Fibroblast of the conjunctiva (primary cell): Measurements from ENCODE around the gene CDHR2.

Experiments used
- DNase-seq: peaks from one replicate; pipeline ENCODE4 v3.0.0-alpha.2; 2010; ENCODE audit warnings: low read depth

Gene CDHR2

DNA sequence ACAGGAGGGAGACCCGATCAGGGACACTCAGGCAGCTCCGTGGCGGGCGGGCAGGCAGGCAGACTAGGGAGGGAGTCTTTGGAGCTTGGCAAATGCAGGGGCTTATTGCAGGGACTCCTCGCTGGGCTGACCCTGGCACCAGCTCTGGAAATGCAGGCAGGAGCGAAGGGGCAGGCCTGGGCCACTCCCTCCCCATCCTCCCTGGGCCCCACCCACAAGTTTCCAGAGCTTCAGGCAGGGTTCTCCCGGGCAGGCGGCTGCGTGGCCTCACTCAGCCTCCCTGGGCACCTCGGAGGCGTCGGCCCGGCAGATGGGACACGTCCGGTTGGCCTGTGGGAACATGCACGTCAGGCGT lies 20.4 kb upstream of the CDHR2 start:
- DNase-seq = no peak

DNA sequence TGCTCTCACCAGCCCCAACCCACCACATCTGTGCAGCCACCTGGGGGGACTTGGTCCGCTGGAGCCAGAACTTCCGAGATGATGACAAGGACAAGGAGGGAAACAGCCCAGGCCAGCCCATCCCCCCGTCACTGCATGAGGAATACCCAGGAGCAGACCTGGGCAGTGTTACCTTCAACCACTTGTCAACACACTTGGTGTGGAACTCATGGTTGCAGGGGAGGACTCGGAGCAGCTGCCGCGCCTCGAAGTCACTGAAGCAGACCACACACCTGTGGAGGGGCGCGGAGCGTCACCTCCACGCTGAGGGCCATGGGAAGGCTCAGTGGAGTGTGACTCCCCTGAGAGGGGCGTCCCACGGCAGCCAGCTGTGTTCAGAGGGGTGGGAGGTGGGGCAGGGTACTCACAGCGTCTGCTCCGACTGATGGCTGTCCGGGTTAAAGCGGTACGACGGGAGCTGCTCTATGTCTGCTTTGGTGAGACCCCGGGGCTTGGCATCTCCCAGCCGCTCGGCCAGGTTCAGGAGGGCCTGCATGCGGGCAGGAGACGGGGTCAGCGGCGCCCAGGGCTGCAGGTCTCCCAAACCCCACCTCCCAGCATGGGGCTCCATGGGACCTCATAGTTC lies 19.9 kb upstream of the CDHR2 start:
- no peak for DNase-seq

DNA sequence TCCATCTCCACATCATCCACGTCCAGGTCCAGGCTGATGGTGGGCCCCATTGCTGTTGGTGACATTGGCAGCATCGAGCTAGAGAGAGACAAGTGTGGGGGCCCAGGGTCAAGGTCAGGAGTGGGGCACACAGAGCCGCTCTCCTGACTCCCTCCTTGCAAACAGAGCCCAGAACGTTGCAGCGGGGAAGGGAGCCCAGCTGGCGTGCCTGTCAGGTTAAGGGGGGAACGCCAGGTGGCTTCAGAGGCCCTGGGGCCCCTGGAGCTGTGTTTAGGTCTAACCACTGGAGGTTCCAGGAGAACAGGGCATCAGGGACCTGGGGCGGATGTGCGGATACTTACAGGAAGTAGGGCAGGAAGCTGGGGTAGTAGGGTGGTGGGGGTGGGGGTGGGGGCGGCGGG lies 19.4 kb upstream of the CDHR2 start:
- DNase-seq = no peak

DNA sequence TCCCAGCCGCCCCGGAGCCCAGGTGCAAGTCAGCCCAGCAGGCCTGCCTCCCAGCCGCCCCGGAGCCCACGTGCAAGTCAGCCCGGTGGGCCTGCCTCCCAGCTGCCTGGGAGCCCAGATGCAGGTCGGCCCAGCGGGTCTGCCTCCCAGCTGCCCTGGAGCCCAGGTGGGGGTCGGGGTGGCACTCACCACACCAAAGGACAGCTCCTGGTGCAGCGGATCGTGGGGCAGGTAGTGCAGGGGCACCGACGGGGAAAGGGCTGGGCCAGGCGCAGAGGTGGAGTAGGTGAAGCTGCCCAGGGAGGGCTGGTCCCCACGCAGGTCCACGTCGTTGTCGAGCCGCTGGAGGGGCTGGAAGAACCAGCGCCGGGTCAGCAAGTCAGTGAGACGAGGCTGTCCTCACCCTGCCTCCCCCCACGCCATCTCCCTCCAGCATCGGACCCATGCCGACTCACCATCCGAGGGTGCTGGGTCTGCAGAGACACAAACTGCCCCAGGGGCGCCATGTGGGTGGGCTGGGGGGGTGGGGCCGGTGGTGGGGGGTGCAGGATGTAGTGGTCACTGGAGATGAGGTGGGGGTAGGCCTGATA lies 18.7 kb upstream of the CDHR2 start:
- no peak for DNase-seq

DNA sequence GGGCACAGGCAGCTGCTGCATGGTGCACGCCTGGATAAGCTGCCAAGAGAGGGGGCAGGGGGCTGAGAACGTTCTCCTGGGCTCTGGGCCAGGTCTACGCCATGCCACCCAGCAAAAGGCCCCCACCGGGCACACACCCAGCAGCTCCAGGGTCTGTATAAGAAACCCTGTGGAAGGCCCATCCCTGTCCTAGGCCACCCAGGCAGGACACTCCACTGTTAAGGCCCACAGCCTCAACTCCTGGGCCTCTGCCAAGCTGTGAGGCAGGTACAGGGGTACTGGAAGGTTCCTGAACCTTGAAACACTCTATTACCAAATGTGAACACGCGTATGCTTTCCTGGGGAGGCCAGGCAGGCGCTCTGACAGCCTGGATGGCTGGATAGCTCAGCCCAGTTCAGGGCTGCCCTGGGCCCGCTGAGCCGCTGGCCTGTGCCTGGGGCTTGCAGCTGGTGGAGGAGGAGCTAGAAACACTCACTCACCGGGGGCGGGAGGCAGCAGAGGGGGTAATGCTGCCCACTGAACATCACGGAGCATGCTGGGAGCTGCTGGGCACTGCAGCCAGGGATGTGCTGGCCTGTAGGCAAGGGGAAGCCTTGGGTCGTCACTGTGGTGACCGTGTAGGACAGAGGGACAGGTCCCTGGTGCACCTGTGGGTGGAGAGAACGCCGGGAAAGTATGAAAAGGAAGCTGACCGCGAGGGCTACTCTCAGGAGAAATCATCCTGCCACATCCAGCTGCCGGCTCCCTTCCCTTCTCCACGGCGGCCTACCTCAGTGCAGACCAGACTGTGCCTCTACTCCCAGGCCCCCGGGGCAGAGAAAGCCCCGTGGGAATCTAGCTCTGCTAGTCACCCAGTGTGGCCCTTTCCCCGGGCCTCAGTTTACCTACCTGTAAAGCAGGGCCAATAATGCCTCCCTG lies 17.9 kb upstream of the CDHR2 start:
- DNase-seq = peak; percentile 26

DNA sequence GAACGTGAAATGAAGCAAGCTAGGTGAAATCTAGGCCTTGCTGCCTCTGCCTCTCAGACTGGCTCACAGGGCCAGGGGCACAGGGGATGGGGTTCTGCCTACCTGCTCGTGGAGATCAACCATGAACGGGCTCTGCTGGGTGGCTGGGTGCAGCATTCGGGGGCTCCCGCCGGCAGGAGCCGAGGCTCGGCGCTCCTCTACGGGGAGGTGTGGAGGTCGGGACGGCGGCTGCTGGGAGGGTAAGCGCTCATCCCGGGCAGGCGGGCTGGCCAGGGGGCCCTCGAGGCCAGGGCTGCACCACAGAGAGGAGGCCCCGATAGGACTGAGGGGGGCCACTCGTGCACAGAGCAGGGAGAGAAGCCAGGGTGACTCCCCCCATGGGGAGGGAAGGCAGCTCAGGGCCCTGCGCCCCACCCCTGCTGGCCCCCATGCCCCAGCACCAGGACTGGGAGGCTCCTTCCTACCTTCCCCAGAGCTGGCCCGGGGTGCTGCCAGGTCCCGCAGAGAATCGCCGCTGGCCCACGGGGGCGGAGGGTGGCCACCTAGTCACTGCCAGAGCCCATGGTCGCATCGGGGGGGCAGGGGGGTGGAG lies 17.1 kb upstream of the CDHR2 start:
- DNase-seq = no peak

DNA sequence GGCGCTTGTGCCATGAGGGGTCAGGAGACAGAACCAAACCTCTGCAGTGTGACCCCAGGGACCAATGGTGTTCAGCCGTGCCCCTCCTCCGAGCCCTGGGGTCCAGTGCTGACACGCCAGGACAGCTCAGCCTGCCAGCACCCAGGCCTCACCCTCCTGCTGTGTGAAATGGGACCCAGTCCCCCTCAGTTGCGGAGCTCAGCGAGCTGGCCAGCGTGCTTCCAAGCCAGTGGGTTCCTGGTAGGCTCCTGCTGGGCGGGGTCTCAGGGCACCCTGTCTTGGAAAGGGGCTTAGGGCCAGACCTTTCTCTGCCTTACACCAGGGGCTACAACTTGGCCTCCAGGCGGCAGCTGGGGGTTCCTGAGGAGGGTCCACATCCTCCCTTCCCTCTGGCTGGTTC lies 16.3 kb upstream of the CDHR2 start:
- no peak for DNase-seq

DNA sequence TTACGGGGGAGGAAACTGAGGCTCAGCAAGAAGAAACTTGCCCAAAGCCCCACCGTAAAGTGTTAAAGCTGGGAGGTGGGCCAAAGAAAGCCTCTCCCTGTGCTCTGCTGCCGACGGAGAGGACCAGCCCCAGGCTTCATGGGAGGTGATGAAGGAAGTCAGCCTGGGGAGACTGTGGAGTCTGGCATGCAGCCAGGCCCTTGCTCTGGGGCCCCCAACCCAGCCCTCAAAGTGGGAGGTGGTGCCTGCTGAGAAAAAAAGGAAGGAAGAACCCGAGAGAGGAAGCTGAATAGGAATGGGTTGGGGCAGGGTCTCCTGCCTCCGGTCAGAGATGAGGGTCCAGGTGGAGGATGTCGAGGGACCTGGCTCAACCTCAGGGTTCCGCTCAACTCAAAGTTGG lies 15.8 kb upstream of the CDHR2 start:
- no peak for DNase-seq

DNA sequence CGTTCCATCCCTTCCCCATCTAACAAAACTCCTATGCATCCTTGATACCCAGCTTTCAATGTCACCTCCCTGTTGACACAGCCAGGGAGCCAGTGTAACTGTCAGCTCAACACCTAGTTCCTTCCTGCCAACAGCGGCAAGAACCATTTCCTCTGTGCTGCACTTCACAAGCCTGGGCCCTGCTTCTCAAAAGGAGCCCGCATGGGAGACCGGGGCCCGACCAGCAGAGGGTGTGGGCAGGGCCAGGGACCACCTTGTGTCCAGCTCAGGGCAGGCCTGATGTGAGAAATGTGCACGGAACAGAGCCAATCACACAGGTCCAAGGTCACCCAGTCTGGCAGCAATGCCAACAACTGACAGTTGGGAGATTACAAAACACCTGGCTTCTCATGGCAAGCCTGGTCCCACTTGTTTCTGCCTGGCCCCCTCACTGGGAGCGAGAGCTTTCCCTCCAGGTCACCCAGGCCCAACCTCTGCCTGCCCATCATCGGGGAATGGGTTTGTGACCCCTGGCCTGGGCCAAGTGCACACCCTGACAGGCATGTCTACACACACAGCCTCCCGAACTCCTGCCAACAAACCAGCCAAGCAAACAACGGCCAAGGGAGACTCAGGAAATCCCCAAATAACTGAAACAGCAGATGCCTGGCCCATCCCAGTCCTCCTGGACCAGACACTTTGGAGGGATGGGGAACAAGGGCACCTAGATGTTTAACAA lies 15.1 kb upstream of the CDHR2 start:
- DNase-seq = no peak

DNA sequence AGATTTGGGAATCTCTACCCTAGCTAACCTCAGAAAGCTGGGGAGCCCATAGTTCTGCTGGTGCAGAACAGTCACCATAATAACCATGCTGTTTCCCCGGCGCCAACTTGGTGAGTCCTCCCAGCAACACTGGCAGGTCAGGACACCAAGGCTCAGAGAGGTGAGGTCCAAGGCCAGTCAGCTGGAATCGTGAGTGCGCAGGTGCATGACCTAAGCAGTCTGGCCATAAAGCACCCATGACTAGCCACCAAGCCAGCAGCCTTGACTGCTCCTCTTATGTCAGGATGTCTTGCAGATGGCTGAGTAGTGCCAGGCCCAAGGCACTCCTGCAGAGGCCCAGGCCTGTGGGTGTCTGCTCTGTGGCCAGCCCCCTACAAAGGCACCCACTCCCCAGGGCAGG lies 14.5 kb upstream of the CDHR2 start:
- no peak for DNase-seq

DNA sequence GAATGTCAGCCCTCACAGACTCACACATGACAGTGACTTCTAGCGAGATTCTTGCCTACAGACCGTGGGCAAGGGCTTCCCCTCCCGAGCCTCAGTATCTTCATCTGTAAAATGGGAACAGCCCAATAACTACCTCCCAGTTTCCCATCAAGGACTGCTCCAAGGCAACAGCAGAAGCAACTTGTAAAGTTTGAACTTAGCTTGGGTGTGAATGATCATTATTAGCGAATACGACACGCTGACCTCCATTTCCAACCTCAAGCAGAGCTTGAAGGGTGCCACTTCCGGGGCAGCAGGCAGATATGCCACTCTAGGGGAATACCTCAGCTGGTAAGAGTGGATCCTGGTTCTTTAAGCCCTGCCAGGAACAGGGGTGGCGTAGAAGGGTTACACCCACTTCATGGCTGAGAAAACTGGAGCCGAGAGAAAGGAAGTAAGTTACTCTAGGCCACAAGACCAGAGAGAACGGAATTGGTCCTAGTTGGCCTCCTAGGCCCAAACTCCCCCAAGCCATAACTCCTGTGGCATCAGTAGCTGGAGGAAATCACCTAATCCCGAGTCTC lies 14.0 kb upstream of the CDHR2 start:
- DNase-seq = no peak

DNA sequence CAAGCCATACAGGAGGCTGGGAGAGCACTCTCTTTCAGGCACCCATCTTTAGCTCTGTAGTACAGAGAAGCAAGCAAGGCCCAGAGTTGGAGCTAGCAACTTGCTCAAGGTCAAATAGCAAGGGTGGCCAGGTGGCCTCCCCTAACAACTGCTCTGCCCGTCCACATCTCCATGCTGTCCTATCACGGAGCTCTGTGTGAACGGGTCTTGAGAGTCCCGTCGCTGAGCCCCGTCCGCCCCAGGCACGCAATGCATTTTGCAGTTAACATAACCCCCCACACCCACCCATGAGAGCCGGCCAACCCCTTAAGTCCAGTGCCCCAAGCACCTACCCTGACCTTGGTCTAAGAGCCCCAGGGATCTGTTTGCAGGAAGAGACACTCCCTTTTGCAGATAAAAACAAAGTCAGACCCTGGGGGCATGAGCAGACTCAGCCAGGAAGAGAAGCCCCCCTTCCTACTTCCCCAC lies 13.4 kb upstream of the CDHR2 start:
- no peak for DNase-seq

DNA sequence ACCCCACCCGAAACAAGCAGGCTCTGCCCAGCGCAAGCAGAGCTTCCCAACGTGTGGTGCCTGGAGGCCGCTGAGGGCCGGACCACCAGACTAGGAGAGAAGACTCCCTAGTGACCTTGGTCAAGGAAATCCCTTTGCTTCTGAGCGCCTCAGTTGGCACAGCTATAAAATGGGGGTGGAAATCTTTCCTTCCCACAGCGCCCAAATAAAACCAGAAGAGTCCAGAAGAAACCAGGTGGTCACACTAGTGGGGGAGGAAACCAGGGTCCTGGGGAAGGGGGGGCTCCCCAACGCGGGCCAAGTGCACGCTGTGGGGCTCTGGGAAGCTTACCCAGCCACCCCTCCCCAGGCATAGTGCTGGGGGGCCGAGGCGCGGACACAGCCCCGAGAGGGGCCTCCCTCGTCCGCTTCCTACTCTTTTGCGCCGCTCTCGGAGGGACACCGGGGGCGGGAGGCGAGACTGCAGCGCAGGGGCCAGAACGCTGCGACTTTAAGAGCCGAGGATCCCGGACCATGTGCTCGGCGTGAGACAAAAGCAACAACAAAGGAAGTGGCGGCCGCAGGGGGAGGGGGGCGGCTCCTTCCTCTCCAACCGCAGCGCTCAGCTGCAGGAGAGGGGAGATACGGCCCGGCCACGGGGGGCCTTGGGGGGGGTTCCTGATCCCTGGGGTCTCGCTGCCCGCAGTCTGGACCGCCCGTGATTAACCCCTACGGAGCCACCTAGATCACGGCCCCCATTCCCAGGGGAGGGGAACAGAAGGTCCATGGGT lies 12.8 kb upstream of the CDHR2 start:
- peak; percentile 42 for DNase-seq

DNA sequence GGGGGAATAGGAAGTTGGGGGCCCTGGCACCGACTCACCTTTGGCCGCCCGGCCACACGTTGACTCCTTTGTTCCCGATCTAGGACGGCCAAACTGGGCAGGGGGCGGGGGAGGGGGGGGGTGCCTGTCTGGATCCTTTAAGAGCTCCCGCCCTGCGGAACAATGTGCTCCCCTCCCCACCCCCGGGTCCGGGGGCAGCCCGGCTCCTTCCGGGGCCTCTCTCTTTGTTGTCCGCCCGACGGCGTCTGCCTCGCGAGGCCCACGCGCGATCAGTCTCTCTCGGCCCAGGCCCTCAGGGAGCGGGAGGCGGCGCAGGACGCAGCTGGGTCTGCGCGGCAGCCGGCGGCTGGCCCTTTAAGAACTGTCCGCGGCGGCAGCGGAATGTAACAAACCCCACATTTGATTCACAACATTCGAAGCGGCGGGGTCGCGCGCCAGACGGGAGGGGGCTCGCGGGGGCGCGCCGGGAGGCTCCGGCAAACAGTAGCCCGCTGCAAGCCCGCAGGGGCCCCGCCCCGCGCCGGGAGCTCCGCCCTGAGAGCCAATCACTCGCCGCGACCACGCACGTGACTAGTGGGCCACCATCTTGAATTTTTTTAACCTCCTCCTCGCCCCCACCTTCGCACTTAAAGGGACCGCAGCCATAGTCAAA lies 12.1 kb upstream of the CDHR2 start, which contains the start of gene RNF44:
RNF44 (minus strand) TSS at position 501 of the 652 bp plus-strand sequence. CDS start 4,930 bp downstream, outside the sequence.
- DNase-seq = peak; percentile 96

DNA sequence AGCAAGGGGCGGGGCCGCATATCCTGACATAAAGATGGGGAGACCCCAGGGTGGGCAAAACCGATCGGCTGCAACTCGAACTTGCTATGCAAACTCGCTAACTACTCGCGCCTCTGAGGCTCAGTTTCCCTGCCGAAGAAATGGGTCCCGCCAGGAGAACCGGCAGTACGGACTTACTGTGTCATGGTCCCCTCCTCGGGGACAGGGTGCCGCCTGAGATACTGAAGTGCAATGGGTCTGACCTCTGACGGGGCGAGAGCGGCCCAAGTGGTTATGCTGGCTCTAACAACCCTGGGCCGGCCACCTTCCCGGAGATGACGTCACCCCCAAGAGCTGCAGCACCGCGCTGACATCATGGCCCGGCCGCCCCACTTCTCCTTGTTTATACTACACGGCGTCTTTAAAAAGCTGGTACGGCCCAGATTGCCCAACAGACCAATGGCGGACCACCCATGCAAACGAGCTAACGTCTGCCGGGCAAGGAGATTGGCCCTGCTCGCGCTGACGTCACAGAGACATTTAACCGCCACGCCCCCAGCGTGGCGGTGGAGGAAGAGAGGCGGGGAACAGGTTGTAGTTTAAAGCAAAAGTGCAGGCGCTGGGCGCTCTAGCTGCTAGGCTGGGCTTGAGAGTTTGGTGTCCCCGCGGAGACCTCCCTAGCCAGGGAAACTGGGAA lies 11.4 kb upstream of the CDHR2 start:
- DNase-seq = peak; percentile 99

DNA sequence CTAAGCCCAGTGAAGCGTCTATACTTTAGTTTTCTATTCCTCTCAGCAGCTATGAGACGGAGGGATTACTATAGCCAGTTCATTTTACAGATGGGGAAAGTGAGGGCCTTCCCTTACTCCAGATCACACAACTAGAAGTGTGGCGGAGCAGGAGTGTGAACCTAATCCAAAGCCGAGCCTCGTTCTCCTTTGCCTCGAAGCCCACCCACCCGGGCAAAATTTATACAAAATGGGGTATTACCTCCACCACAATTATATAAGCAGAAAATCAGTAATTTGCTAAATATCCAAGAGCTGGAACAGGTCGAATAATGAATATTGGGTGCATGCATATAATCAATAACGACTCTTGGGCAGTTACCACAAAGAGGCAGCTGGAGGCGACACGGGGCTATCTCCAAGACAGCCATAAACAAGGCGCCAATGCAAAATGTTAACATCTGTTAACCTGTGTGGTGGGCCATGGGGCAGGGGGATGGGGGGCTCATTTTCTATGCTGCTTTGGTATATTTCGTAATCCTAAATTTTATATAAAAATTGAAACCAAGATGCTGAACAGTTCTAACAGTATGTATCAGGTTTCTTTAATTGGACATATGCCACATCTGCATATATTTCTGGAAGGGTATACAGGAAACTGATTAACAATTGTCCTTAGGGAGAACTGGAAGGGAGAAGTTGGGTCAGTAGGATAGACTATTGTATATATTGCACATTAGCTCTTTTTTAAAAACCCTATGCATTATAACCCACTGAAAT lies 10.7 kb upstream of the CDHR2 start:
- DNase-seq = no peak

DNA sequence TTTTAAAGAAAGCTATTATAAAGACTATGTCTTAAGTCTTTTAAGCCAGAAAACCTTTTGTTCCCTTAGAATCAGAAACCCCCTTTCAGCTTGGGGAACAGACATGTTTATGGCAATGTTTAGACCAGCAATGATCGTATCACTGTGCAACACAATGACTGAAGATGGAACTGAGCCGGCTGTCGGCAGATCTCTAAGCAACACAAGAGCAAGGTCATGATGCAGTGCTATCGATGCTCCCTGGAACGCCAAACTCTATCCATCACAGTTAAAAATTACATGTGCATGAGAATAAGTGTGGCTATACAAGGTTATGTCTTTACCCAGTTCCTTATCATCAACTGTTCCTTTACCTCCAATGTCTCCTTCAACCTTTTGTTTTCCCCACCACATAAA lies 10.2 kb upstream of the CDHR2 start:
- DNase-seq = no peak

DNA sequence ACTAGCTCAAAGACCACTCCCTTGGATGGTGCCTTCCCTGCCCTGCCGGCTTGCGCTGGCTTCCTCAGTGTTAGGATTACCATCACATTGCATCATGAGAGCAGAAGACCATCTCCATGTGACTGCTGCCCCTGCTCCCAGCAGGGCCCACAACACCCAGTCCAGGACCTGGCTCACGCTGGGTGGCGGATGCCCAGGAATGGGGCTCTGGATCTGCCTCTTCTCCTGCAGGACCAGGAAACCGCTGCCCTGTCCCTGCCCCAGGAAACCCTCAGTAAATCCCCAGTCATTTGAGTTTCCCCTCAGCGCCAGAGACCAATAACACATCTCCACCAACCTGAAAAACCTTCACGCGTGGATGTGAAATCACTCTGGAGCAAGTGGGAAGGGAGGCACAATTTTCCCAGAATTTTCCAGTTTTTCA lies 8.7 kb upstream of the CDHR2 start:
- DNase-seq = peak; percentile 22

DNA sequence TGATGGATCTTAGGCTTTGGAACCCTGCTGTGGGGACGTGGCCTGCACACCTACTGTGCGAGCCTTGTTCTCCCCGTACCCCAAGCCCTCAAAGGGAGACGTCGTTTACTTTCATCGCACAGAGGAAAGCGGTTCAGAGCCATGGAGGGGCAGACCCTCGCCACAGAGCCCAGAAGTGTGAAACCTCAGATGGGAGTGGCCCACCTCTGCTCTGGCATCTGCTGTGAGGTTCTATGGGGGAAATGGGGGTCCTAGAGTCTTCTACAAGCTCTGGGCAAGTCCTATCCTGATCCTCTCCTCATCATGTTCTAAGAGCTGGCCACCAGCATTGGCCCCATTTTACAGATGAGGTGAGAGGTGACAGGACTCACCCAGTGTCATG lies 8.2 kb upstream of the CDHR2 start:
- DNase-seq = no peak
